GM23338 (cell line): ENCODE results near the gene SCAF8.

ENCODE experiments used
- CREB1 ChIP-seq: fragments of 250-450 bp; sonication (Bioruptor Pico); IDR thresholded peaks from 2 replicates; pipeline ENCODE4 v1.5.0; 2020; ENCODE audit warnings: low read depth, mild to moderate bottlenecking, moderate library complexity
- ETS1 ChIP-seq: IDR thresholded peaks from 2 replicates; pipeline ENCODE4 v1.6.1; 2016; ENCODE audit warnings: antibody characterized with exemption
- EZH2 ChIP-seq: fragments of 200-600 bp; sonication (generic); IDR thresholded peaks from one replicate; pipeline ENCODE4 v1.8.0; 2017; ENCODE audit warnings: antibody characterized with exemption, mild to moderate bottlenecking, low read depth; ENCODE audit not compliant: unreplicated experiment
- EZH2phosphoT487 ChIP-seq: fragments of 200-600 bp; sonication (generic); IDR thresholded peaks from one replicate; pipeline ENCODE4 v1.8.1; 2018; ENCODE audit warnings: antibody characterized with exemption; ENCODE audit not compliant: unreplicated experiment
- JUNB ChIP-seq: IDR thresholded peaks from one replicate; pipeline ENCODE4 v1.6.1; 2016; ENCODE audit warnings: antibody characterized with exemption; ENCODE audit not compliant: unreplicated experiment
- NANOG ChIP-seq: IDR thresholded peaks from 2 replicates; pipeline ENCODE4 v1.6.1; 2016; ENCODE audit warnings: antibody characterized with exemption, borderline replicate concordance
- POLR2AphosphoS5 ChIP-seq: IDR thresholded peaks from 2 replicates; pipeline ENCODE4 v1.6.1; 2016; ENCODE audit warnings: antibody characterized with exemption, low read depth
- REST ChIP-seq: IDR thresholded peaks from one replicate; pipeline ENCODE4 v1.6.1; 2018; ENCODE audit warnings: antibody characterized with exemption; ENCODE audit not compliant: unreplicated experiment
- STAT1 ChIP-seq: IDR thresholded peaks from one replicate; pipeline ENCODE4 v1.6.1; 2016; ENCODE audit warnings: antibody characterized with exemption; ENCODE audit not compliant: unreplicated experiment
- ZNF114 ChIP-seq: fragments of 250-450 bp; sonication (Bioruptor Pico); IDR thresholded peaks from 2 replicates; pipeline ENCODE4 v1.5.0; 2020; ENCODE audit warnings: mild to moderate bottlenecking, moderate library complexity
- TF ChIP-seq, protein P1 (sequence below), 2 experiments: fragments of 200-600 bp in 1 of 2; sonication (generic) in 1 of 2; conservative IDR thresholded peaks; 2 replicates each; pipeline versions ENCODE4 v1.5.1 to v1.6.1; 2016 to 2017; ENCODE audit warnings: antibody characterized with exemption in 2 of 2, low read depth in 2 of 2, mild to moderate bottlenecking in 2 of 2, moderate library complexity in 1 of 2
- TF ChIP-seq, protein P2 (sequence below): fragments of 250-450 bp; sonication (Bioruptor Pico); IDR thresholded peaks from 2 replicates; pipeline ENCODE4 v1.5.0; 2020; ENCODE audit warnings: mild to moderate bottlenecking, moderate library complexity

- TF ChIP-seq, protein P1, sequence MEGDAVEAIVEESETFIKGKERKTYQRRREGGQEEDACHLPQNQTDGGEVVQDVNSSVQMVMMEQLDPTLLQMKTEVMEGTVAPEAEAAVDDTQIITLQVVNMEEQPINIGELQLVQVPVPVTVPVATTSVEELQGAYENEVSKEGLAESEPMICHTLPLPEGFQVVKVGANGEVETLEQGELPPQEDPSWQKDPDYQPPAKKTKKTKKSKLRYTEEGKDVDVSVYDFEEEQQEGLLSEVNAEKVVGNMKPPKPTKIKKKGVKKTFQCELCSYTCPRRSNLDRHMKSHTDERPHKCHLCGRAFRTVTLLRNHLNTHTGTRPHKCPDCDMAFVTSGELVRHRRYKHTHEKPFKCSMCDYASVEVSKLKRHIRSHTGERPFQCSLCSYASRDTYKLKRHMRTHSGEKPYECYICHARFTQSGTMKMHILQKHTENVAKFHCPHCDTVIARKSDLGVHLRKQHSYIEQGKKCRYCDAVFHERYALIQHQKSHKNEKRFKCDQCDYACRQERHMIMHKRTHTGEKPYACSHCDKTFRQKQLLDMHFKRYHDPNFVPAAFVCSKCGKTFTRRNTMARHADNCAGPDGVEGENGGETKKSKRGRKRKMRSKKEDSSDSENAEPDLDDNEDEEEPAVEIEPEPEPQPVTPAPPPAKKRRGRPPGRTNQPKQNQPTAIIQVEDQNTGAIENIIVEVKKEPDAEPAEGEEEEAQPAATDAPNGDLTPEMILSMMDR (conservative IDR thresholded peaks at IDR 0.05; ENCODE audit: low read depth in 2 of 2): no peak
- no peak for TF ChIP-seq NANOG
- no peak for TF ChIP-seq ZNF114 (CRISPR knock-in tag)
- no peak for TF ChIP-seq EZH2
- no peak for TF ChIP-seq EZH2phosphoT487
- TF ChIP-seq POLR2AphosphoS5: no peak
- no peak for TF ChIP-seq ETS1
- TF ChIP-seq, protein P2, sequence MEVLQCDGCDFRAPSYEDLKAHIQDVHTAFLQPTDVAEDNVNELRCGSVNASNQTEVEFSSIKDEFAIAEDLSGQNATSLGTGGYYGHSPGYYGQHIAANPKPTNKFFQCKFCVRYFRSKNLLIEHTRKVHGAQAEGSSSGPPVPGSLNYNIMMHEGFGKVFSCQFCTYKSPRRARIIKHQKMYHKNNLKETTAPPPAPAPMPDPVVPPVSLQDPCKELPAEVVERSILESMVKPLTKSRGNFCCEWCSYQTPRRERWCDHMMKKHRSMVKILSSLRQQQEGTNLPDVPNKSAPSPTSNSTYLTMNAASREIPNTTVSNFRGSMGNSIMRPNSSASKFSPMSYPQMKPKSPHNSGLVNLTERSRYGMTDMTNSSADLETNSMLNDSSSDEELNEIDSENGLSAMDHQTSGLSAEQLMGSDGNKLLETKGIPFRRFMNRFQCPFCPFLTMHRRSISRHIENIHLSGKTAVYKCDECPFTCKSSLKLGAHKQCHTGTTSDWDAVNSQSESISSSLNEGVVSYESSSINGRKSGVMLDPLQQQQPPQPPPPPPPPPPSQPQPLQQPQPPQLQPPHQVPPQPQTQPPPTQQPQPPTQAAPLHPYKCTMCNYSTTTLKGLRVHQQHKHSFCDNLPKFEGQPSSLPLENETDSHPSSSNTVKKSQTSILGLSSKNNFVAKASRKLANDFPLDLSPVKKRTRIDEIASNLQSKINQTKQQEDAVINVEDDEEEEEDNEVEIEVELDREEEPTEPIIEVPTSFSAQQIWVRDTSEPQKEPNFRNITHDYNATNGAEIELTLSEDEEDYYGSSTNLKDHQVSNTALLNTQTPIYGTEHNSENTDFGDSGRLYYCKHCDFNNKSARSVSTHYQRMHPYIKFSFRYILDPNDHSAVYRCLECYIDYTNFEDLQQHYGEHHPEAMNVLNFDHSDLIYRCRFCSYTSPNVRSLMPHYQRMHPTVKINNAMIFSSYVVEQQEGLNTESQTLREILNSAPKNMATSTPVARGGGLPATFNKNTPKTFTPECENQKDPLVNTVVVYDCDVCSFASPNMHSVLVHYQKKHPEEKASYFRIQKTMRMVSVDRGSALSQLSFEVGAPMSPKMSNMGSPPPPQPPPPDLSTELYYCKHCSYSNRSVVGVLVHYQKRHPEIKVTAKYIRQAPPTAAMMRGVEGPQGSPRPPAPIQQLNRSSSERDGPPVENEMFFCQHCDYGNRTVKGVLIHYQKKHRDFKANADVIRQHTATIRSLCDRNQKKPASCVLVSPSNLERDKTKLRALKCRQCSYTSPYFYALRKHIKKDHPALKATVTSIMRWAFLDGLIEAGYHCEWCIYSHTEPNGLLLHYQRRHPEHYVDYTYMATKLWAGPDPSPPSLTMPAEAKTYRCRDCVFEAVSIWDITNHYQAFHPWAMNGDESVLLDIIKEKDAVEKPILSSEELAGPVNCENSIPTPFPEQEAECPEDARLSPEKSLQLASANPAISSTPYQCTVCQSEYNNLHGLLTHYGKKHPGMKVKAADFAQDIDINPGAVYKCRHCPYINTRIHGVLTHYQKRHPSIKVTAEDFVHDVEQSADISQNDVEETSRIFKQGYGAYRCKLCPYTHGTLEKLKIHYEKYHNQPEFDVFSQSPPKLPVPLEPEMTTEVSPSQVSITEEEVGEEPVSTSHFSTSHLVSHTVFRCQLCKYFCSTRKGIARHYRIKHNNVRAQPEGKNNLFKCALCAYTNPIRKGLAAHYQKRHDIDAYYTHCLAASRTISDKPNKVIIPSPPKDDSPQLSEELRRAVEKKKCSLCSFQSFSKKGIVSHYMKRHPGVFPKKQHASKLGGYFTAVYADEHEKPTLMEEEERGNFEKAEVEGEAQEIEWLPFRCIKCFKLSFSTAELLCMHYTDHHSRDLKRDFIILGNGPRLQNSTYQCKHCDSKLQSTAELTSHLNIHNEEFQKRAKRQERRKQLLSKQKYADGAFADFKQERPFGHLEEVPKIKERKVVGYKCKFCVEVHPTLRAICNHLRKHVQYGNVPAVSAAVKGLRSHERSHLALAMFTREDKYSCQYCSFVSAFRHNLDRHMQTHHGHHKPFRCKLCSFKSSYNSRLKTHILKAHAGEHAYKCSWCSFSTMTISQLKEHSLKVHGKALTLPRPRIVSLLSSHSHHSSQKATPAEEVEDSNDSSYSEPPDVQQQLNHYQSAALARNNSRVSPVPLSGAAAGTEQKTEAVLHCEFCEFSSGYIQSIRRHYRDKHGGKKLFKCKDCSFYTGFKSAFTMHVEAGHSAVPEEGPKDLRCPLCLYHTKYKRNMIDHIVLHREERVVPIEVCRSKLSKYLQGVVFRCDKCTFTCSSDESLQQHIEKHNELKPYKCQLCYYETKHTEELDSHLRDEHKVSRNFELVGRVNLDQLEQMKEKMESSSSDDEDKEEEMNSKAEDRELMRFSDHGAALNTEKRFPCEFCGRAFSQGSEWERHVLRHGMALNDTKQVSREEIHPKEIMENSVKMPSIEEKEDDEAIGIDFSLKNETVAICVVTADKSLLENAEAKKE (CRISPR knock-in tag): no peak
- TF ChIP-seq REST: no peak
- no peak for TF ChIP-seq CREB1 (CRISPR knock-in tag)
- no peak for TF ChIP-seq STAT1
- TF ChIP-seq JUNB: no peak
These were observed 97.6 kb downstream of the SCAF8 start for GRCh38 chr6:154830771-154831170.
